Adipocyte (in vitro differentiated cells): ENCODE measurements around the gene HPSE2.

Experiments used
- DNase-seq: peaks from one replicate; pipeline ENCODE4 v3.0.0-alpha.2; 2015; ENCODE audit warnings: low read depth
- H3K27me3 ChIP-seq: replicated peaks from 2 replicates; pipeline ENCODE4 v1.7.0; 2013; ENCODE audit warnings: mild to moderate bottlenecking, low read length, moderate library complexity; ENCODE audit not compliant: control insufficient read depth, insufficient read depth
- H3K36me3 ChIP-seq: 2 replicates; pipeline ENCODE4 v1.7.0; 2013; ENCODE audit warnings: low read length, mild to moderate bottlenecking, moderate library complexity; ENCODE audit not compliant: control insufficient read depth, insufficient read depth, severe bottlenecking
- H3K4me1 ChIP-seq: 2 replicates; pipeline ENCODE4 v1.7.0; 2013; ENCODE audit warnings: mild to moderate bottlenecking, low read length, moderate library complexity; ENCODE audit not compliant: control insufficient read depth, insufficient read depth
- H3K4me3 ChIP-seq: 2 replicates; pipeline ENCODE4 v1.7.0; 2013; ENCODE audit warnings: mild to moderate bottlenecking, low read length, moderate library complexity
- H3K9ac ChIP-seq: 2 replicates; pipeline ENCODE4 v1.7.0; 2013; ENCODE audit warnings: mild to moderate bottlenecking, low read length, moderate library complexity
- H3K9me3 ChIP-seq: 2 replicates; pipeline ENCODE4 v1.7.0; 2013; ENCODE audit warnings: mild to moderate bottlenecking, low read length, moderate library complexity; ENCODE audit not compliant: control insufficient read depth

The HPSE2 gene

DNA sequence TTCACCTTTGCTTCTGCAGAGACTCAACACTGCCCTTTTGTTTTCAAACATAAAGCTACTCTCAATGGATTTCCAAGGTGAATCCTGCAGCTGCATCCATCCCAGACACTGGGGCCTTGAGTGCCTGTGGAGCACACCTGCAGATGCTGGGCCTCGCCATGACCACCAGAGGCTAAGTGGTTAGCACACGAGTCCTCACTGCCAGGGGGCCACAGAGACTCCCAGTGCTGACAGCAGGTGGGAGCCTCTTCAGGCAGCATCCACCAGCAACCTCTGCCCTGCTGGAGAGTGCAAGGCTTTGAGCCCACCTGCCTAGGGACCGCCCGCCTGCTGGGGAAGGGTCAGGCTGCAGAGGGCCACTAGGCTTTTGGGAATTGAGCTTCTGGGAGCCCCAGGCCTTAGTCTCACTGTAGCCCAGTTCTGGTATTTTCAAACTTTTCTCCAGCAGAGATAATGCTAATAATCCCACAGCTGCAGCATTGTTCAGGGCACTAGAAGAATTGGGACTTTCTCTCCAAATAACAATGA is 779.5 kb downstream of the HPSE2 start:
- DNase-seq: no peak
- Histone ChIP-seq H3K4me1 (peaks cover 9% of the 10 kb centered on the region), H3K27me3 (no peaks in the 10 kb centered on the region), H3K4me3 (no peak overlapping the region), H3K9ac (no peak overlapping the region), H3K9me3 (no peaks in the 10 kb centered on the region), H3K36me3 (no peaks in the 10 kb centered on the region)

- no peak overlapping the region for H3K9ac ChIP-seq
- H3K27me3 ChIP-seq: no peaks in the 10 kb centered on the region
- H3K9me3 ChIP-seq: no peaks in the 10 kb centered on the region
- H3K4me3 ChIP-seq: no peak overlapping the region
- no peaks in the 10 kb centered on the region for H3K4me1 ChIP-seq
- DNase-seq: no peak
- H3K36me3 ChIP-seq: no peaks in the 10 kb centered on the region
Measured at GRCh38 chr10:98453729-98454128, 781.9 kb downstream of the HPSE2 start.

DNA sequence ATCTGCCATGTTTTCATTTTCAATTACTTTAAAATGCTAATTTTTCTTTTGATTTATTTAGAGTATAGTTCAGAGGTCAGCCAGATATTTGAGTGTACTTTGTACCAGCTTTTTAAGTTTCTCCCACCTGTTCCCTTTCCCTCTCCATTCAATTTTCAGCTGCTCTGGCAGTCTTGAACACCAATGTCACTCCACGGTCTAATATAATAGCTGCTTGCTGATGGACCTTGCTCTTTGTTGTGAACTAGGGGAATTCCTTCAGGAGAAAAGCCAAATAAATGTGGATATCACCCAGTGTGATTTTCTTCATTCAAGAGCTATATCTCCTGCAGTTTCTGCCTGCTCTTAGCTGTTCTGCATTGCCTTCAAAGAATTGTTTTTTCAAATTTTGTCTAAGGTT is 785.0 kb downstream of the HPSE2 start:
- H3K9ac ChIP-seq: no peak overlapping the region
- H3K27me3 ChIP-seq: no peaks in the 10 kb centered on the region
- no peaks in the 10 kb centered on the region for H3K36me3 ChIP-seq
- no peak overlapping the region for H3K4me3 ChIP-seq
- H3K9me3 ChIP-seq: no peaks in the 10 kb centered on the region
- peaks cover 9% of the 10 kb centered on the region for H3K4me1 ChIP-seq
- DNase-seq: no peak

- H3K9me3 ChIP-seq: no peaks in the 10 kb centered on the region
- H3K9ac ChIP-seq: no peak overlapping the region
- H3K27me3 ChIP-seq: no peaks in the 10 kb centered on the region
- H3K36me3 ChIP-seq: peaks cover 9% of the 10 kb centered on the region
- peaks cover 11% of the 10 kb centered on the region for H3K4me1 ChIP-seq
- no peak for DNase-seq
- H3K4me3 ChIP-seq: no peak overlapping the region
Measured at GRCh38 chr10:98449287-98449686, 786.4 kb downstream of the HPSE2 start.

GRCh38 chr10:98446661-98447221 is 788.9 kb downstream of the HPSE2 start, which contains the start of gene HPS1:
Gene HPS1 (minus strand): TSS chr10:98446935. CDS start chr10:98443240, 3,695 bp downstream.
- Histone ChIP-seq H3K27me3 (no peaks in the 10 kb centered on the region), H3K4me1 (peaks cover 11% of the 10 kb centered on the region), H3K9ac (peak within 1 kb of the TSS; percentile 87), H3K36me3 (peaks cover 30% of the 10 kb centered on the region), H3K4me3 (peak within 1 kb of the TSS; percentile 82), H3K9me3 (no peaks in the 10 kb centered on the region)
- DNase-seq: peak; percentile 89

GRCh38 chr10:98446151-98446660 is 789.4 kb downstream of the HPSE2 start:
- peak; percentile 73 for DNase-seq
- Histone ChIP-seq H3K36me3 (peaks cover 32% of the 10 kb centered on the region), H3K27me3 (no peaks in the 10 kb centered on the region), H3K4me1 (peaks cover 11% of the 10 kb centered on the region), H3K4me3 (peak overlapping the region; percentile 82), H3K9me3 (no peaks in the 10 kb centered on the region), H3K9ac (peak overlapping the region; percentile 87)

DNA sequence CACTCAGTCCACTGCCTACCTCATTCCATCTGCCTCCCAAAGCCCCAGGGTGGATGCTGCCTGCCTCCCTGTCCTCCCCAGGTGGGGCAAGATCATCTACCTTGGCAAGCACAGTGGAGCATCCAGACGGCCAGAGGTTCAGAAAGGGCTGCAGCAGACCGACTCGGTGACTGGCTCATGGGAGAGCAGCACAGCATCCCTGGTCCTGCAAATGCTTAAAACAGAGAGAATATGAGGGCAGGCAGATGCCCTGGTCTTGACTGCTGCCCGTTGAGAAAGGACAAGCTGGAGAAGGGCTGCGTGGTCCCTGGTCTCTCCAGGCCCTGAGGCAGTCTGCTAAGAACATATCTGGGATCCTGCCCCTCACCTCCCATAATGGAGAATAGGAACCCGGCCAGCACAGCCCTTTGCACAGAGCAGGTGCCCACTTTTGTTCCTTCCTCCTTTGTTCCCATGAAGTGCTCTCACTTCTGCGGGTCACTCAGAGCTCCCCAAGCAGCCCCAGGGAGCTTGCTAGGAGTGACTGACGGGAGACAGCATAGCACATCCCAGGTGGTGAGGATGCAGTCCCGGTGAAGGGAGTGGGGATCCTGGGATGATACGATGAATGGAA is 790.3 kb downstream of the HPSE2 start:
- H3K36me3 ChIP-seq: peaks cover 41% of the 10 kb centered on the region
- peak overlapping the region; percentile 82 for H3K4me3 ChIP-seq
- peak overlapping the region; percentile 87 for H3K9ac ChIP-seq
- DNase-seq: no peak
- peaks cover 11% of the 10 kb centered on the region for H3K4me1 ChIP-seq
- no peaks in the 10 kb centered on the region for H3K9me3 ChIP-seq
- no peaks in the 10 kb centered on the region for H3K27me3 ChIP-seq

DNA sequence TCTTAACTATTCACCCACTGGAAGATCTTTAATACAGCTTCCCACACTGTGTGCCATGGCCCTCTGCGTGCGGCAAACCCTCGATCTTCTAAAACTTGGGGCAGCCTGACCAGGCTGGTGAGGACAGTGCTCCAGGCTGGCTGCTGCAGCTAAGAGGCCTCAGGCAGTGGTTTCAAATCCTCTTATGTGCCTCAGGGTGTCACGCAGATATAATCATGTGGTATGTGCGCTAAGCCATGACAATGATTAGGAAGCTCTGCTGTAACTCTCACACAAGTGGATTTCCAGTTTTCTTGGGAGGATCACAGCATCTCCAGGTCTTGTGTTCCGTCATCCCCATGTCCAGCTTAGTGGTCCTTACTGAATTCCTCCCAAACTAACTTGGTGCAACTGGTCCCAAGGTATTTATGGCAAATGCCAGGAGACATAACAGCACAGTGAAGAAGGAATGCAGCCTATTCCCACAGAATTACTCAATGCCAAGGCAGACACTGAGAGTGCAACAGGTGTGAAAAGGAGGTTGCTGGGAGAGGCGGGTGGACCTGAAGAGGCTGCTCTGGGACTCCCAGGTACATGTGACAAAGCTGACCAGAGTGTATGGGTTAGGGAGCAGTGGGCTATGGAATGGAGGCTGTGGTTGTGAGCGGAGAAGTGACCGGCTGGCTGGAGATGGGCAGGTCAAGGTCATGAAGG is 791.2 kb downstream of the HPSE2 start:
- Histone ChIP-seq H3K9ac (no peak overlapping the region), H3K36me3 (peaks cover 50% of the 10 kb centered on the region), H3K4me1 (peaks cover 11% of the 10 kb centered on the region), H3K9me3 (no peaks in the 10 kb centered on the region), H3K4me3 (no peak overlapping the region), H3K27me3 (no peaks in the 10 kb centered on the region)
- DNase-seq: no peak

DNA sequence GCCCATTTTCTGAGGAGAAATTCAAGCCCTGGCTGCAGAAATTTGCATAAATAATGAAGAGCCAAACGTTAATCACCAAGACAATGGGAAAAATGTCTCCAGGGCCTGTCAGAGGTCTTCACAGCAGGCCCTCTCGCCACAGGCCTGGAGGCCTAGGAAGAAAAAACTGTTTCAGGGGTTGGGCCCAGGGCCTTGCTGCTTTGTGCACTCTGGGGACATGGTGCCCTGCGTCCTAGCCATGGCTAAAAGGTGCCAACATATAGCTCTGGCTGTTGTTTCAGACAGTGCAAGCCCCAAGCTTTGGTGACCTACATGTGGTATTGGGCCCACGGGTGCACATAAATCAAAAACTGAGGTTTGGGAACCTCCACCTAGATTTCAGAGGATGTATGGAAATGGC is 796.9 kb downstream of the HPSE2 start:
- Histone ChIP-seq H3K9me3 (no peaks in the 10 kb centered on the region), H3K4me1 (no peaks in the 10 kb centered on the region), H3K27me3 (no peaks in the 10 kb centered on the region), H3K4me3 (no peak overlapping the region), H3K36me3 (peaks cover 77% of the 10 kb centered on the region), H3K9ac (no peak overlapping the region)
- no peak for DNase-seq

DNA sequence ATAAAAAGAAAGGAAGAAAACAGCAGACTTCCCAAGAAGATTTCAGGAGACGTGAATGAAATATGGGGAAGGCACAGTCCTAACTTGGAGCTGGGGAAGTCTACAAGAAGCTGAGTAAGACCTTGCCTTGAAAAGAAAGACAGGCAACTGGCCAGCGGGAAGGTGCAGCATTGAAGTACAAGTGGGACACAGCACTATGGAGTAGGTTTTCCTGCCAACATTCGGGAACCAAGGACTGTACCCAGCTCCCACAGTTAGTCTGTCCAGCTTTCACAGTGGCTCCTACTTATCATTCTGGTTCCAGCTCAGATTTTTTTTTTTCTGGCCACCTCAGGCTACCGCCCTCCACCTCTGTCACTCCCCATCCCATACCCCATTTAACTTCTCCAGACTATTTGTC is 798.9 kb downstream of the HPSE2 start:
- H3K9me3 ChIP-seq: peaks cover 10% of the 10 kb centered on the region
- H3K27me3 ChIP-seq: no peaks in the 10 kb centered on the region
- DNase-seq: no peak
- no peak overlapping the region for H3K9ac ChIP-seq
- peaks cover 76% of the 10 kb centered on the region for H3K36me3 ChIP-seq
- no peaks in the 10 kb centered on the region for H3K4me1 ChIP-seq
- no peak overlapping the region for H3K4me3 ChIP-seq

DNA sequence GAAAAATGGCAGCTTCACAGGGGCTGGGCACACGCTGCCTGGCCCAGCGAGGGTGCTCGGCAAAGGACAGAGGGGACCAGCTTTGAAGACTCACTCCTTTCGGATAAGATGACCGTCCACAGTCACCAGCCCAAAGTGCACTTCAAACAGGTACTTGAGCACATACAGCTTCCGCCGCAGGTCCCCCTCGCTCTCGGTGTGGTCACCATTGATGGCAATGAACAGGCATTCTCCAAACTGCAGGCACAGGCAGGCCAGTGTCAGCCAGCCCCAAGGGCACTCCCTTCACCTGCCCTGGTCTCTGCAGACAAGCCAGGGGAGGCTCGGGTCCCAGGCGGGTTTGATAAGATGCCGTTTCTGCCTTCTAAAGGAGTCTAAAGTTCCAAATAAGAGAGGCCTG is 800.5 kb downstream of the HPSE2 start:
- H3K4me3 ChIP-seq: no peak overlapping the region
- peaks cover 79% of the 10 kb centered on the region for H3K36me3 ChIP-seq
- no peaks in the 10 kb centered on the region for H3K4me1 ChIP-seq
- DNase-seq: no peak
- no peaks in the 10 kb centered on the region for H3K27me3 ChIP-seq
- peaks cover 10% of the 10 kb centered on the region for H3K9me3 ChIP-seq
- no peak overlapping the region for H3K9ac ChIP-seq
